Measurements from ENCODE around the gene AKAP7.
"Not testable (repeated sequence)": the region's sequence is repeated elsewhere in the genome, so short reads cannot be mapped to it uniquely, and the experiment has no call there.

Gene AKAP7

GRCh38 chr6:131135244-131136020 is at the start of gene AKAP7:
Gene AKAP7, plus strand, starts transcription at chr6:131135467. Its CDS starts 297 bp downstream, at chr6:131135764.
- peak; percentile 38 to 46 for DNase-seq

- peak; percentile 14 to 37 for DNase-seq
Measured at GRCh38 chr6:131090339-131090738, 44.9 kb upstream of the AKAP7 start.

GRCh38 chr6:131091944-131092343 is 43.3 kb upstream of the AKAP7 start:
- not testable (repeated sequence) for DNase-seq

GRCh38 chr6:131093334-131093733 is 41.9 kb upstream of the AKAP7 start:
- no peak for DNase-seq

GRCh38 chr6:131096786-131097185 is 38.5 kb upstream of the AKAP7 start:
- no peak for DNase-seq

GRCh38 chr6:131101911-131102680 is 33.2 kb upstream of the AKAP7 start:
- no peak for DNase-seq

- DNase-seq = no peak
Measured at GRCh38 chr6:131103296-131103695, 32.0 kb upstream of the AKAP7 start.

GRCh38 chr6:131103901-131104300 is 31.4 kb upstream of the AKAP7 start:
- DNase-seq = no peak

- DNase-seq = no peak
Measured at GRCh38 chr6:131107151-131107550, 28.1 kb upstream of the AKAP7 start.

GRCh38 chr6:131112249-131112648 is 23.0 kb upstream of the AKAP7 start:
- no peak for DNase-seq

- no peak for DNase-seq
Measured at GRCh38 chr6:131115651-131116050, 19.6 kb upstream of the AKAP7 start.

GRCh38 chr6:131116321-131116720 is 18.9 kb upstream of the AKAP7 start:
- DNase-seq = no peak

- DNase-seq = peak; percentile 48 to 86
Measured at GRCh38 chr6:131116755-131117360, 18.4 kb upstream of the AKAP7 start.

GRCh38 chr6:131117878-131118277 is 17.4 kb upstream of the AKAP7 start:
- peak; percentile 47 to 54 for DNase-seq

- no peak for DNase-seq
Measured at GRCh38 chr6:131122007-131122406, 13.3 kb upstream of the AKAP7 start.

GRCh38 chr6:131122516-131122915 is 12.8 kb upstream of the AKAP7 start:
- DNase-seq = no peak

- no peak for DNase-seq
Measured at GRCh38 chr6:131124336-131125071, 10.8 kb upstream of the AKAP7 start.

GRCh38 chr6:131125431-131125830 is 9.8 kb upstream of the AKAP7 start:
- DNase-seq = no peak

- peak in 1 of 2 donors; percentile 10 for DNase-seq
Measured at GRCh38 chr6:131129689-131130553, 5.3 kb upstream of the AKAP7 start.

- no peak for DNase-seq
Measured at GRCh38 chr6:131130554-131130940, 4.7 kb upstream of the AKAP7 start.

- no peak for DNase-seq
Measured at GRCh38 chr6:131132360-131132759, 2.9 kb upstream of the AKAP7 start.
